Keratinocyte (primary cell): ENCODE measurements around the gene PRSS12. TPM values are rescaled to one million over a fixed set of nuclear protein-coding genes. Genes with fewer than 3 reads are reported as not detected.

ENCODE experiments used
- DNase-seq: peaks from one replicate; pipeline ENCODE4 v3.0.0-alpha.2; 2011; ENCODE audit warnings: low read depth, missing footprints, low spot score
- FAIRE-seq: peaks from 2 replicates; lab custom pipeline; 2011; peaks lifted over from hg19 to GRCh38; lab: Jason Lieb, UNC
- H2AFZ ChIP-seq: 2 replicates; pipeline ENCODE4 v1.6.0; 2012; ENCODE audit warnings: low read length, control low read depth, inconsistent platforms; ENCODE audit not compliant: control insufficient read depth
- H3K27ac ChIP-seq: 2 replicates; pipeline ENCODE4 v1.5.1; 2011; ENCODE audit warnings: low read length; ENCODE audit not compliant: control insufficient read depth, insufficient read depth
- H3K27me3 ChIP-seq: 3 replicates; pipeline ENCODE4 v1.6.0; 2011; ENCODE audit warnings: low read length; ENCODE audit not compliant: control insufficient read depth, insufficient read depth; ENCODE audit errors: extremely low read depth
- H3K36me3 ChIP-seq, 2 experiments: 2 replicates in 1 of 2; 3 replicates in 1 of 2; pipeline ENCODE4 v1.5.1; 2011; ENCODE audit warnings: low read length in 2 of 2, mild to moderate bottlenecking in 1 of 2; ENCODE audit not compliant: control insufficient read depth in 2 of 2, insufficient read depth in 2 of 2; ENCODE audit errors: extremely low read depth in 1 of 2
- H3K4me1 ChIP-seq: 3 replicates; pipeline ENCODE4 v1.5.1; 2011; ENCODE audit warnings: low read length; ENCODE audit not compliant: control insufficient read depth, insufficient read depth; ENCODE audit errors: extremely low read depth
- H3K4me2 ChIP-seq: 3 replicates; pipeline ENCODE4 v1.6.0; 2011; ENCODE audit warnings: low read depth, low read length; ENCODE audit not compliant: control insufficient read depth, insufficient read depth; ENCODE audit errors: extremely low read depth
- H3K4me3 ChIP-seq, 3 experiments: fragments of 200-600 bp in 1 of 3; sonication (generic) in 1 of 3; 2 replicates in 2 of 3; 3 replicates in 1 of 3; pipeline ENCODE4 v1.5.1; 2011 to 2016; ENCODE audit warnings: low read length in 3 of 3, mild to moderate bottlenecking in 3 of 3, control low read depth in 2 of 3, inconsistent platforms in 1 of 3, low read depth in 1 of 3, mixed read lengths in 1 of 3, mixed run types in 1 of 3, moderate library complexity in 1 of 3; ENCODE audit not compliant: control insufficient read depth in 2 of 3, insufficient read depth in 2 of 3; ENCODE audit errors: extremely low read depth in 1 of 3
- H3K79me2 ChIP-seq: 2 replicates; pipeline ENCODE4 v1.6.0; 2012; ENCODE audit warnings: low read length; ENCODE audit not compliant: control insufficient read depth, insufficient read depth
- H3K9ac ChIP-seq: 3 replicates; pipeline ENCODE4 v1.6.0; 2011; ENCODE audit warnings: low read length; ENCODE audit not compliant: control insufficient read depth, insufficient read depth; ENCODE audit errors: extremely low read depth
- H3K9me1 ChIP-seq: 3 replicates; pipeline ENCODE4 v1.6.0; 2011; ENCODE audit warnings: low read length; ENCODE audit not compliant: control insufficient read depth, insufficient read depth; ENCODE audit errors: extremely low read depth
- H3K9me3 ChIP-seq: 2 replicates; pipeline ENCODE4 v1.5.1; 2012; ENCODE audit warnings: low read depth, low read length; ENCODE audit not compliant: control insufficient read depth
- H4K20me1 ChIP-seq: 3 replicates; pipeline ENCODE4 v1.6.0; 2011; ENCODE audit warnings: low read length; ENCODE audit not compliant: control insufficient read depth, insufficient read depth; ENCODE audit errors: extremely low read depth
- EZH2 ChIP-seq: IDR thresholded peaks from one replicate; pipeline ENCODE4 v1.6.1; 2012; ENCODE audit warnings: inconsistent platforms, mild to moderate bottlenecking, low read length, moderate library complexity
- dilution Hi-C: fragments of 300-500 bp; cut with MboI; formaldehyde crosslinking; loops from one replicate; pipeline ENCODE4 v1.7.0; 2020; ENCODE audit warnings: low sequenced_read_pairs; ENCODE audit not compliant: extremely low pct_ligation_motif_present
- polyA plus RNA-seq, 5 experiments: library from polyadenylated mRNA; depleted of rRNA in 3 of 5; stranded (reverse) in 3 of 5; stranded (forward) in 1 of 5; unstranded in 1 of 5; fragments of >200 nt; gene quantifications; 1 replicate in 1 of 5; 2 replicates in 3 of 5; 3 replicates in 1 of 5; pipeline versions ENCODE4 v1.2.1 to v1.2.3, GENCODE V29; 2011 to 2012; ENCODE audit warnings: missing spikeins in 2 of 5, low read depth in 1 of 5, low replicate concordance in 1 of 5
- TF ChIP-seq, protein P1 (sequence below), 3 experiments: IDR thresholded peaks in 1 of 3; conservative IDR thresholded peaks in 1 of 3; optimal IDR thresholded peaks in 1 of 3; 2 replicates in 2 of 3; 3 replicates in 1 of 3; pipeline versions ENCODE3 to v1.5.1; 2011; ENCODE audit warnings: low read length in 3 of 3, mild to moderate bottlenecking in 3 of 3, moderate library complexity in 2 of 3, control low read depth in 1 of 3, inconsistent platforms in 1 of 3; ENCODE audit not compliant: insufficient read depth in 2 of 3; ENCODE audit errors: extremely low read depth in 1 of 3

The PRSS12 gene
- polyA plus RNA-seq, 1 donor (not counting 4 experiments of a cell fraction or from before 2014, with no cell fraction given): 16.6 TPM

DNA sequence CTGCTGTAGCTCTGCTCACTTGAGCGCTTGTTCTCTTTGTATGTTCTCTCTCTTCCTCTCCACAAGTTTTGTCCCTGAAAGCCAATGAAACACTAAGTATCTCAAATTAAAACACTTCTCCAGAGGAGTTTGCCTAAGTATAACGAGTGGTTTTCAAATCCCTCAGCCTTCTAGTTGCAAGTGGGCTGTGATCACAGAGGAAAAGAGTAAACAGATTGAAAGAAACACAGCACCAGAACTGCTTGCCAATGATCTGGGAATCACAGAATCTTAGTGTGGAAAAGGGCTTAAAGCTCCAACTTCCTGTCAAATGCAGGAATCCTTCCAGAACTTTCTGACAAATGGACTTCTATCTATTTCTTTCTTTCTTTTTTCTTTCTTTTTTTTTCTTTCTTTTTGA lies 4.8 kb upstream of the PRSS12 start:
- no peak overlapping the region for H3K4me2 ChIP-seq
- no peaks in the 10 kb centered on the region for H3K9me1 ChIP-seq
- no peak overlapping the region for H3K27ac ChIP-seq
- H3K4me3 ChIP-seq: no peak overlapping the region
- no peak for FAIRE-seq
- H3K9ac ChIP-seq: no peak overlapping the region
- no peaks in the 10 kb centered on the region for H3K79me2 ChIP-seq
- DNase-seq: no peak
- no peaks in the 10 kb centered on the region for H3K36me3 ChIP-seq
- no peaks in the 10 kb centered on the region for H4K20me1 ChIP-seq
- peaks cover 3% of the 10 kb centered on the region for H3K4me1 ChIP-seq
- no peaks in the 10 kb centered on the region for H3K9me3 ChIP-seq
- no peak for TF ChIP-seq EZH2
- TF ChIP-seq, protein P1, sequence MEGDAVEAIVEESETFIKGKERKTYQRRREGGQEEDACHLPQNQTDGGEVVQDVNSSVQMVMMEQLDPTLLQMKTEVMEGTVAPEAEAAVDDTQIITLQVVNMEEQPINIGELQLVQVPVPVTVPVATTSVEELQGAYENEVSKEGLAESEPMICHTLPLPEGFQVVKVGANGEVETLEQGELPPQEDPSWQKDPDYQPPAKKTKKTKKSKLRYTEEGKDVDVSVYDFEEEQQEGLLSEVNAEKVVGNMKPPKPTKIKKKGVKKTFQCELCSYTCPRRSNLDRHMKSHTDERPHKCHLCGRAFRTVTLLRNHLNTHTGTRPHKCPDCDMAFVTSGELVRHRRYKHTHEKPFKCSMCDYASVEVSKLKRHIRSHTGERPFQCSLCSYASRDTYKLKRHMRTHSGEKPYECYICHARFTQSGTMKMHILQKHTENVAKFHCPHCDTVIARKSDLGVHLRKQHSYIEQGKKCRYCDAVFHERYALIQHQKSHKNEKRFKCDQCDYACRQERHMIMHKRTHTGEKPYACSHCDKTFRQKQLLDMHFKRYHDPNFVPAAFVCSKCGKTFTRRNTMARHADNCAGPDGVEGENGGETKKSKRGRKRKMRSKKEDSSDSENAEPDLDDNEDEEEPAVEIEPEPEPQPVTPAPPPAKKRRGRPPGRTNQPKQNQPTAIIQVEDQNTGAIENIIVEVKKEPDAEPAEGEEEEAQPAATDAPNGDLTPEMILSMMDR (optimal IDR thresholded peaks at IDR 0.05 in 1 of 3, IDR thresholded peaks at IDR 0.05 in 1 of 3, conservative IDR thresholded peaks at IDR 0.05 in 1 of 3; ENCODE audit: extremely low read depth in 1 of 3, insufficient read depth in 2 of 3, low read length in 3 of 3): no peak
- dilution Hi-C loops: no loop called here
- no peaks in the 10 kb centered on the region for H3K27me3 ChIP-seq
- H2AFZ ChIP-seq: no peak overlapping the region

DNA sequence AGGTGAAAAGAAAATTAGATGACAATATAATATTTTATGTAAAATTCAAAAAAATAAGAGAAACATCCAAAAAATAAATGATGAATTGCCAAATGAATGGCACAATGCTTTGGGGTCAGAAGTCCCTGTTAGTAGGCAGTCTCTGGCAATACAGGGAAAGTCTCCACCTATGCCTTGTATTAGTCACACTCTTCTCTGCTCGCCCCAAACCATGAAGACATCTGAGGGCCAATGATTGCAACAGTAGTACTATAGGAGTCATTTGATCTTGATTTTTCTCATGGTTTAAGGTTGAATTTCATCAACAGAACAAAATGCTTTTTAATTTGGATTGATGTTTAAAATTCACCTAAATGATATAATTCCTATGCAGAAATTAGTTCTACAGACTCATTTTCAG lies 3.9 kb upstream of the PRSS12 start:
- Histone ChIP-seq H2AFZ (no peak overlapping the region), H3K4me1 (peaks cover 5% of the 10 kb centered on the region), H3K4me3 (no peak overlapping the region), H3K9ac (no peak overlapping the region), H3K27ac (no peak overlapping the region), H3K4me2 (no peak overlapping the region), H3K79me2 (no peaks in the 10 kb centered on the region), H3K27me3 (no peaks in the 10 kb centered on the region), H3K36me3 (no peaks in the 10 kb centered on the region), H3K9me1 (no peaks in the 10 kb centered on the region), H4K20me1 (no peaks in the 10 kb centered on the region), H3K9me3 (no peaks in the 10 kb centered on the region)
- dilution Hi-C loops: no loop called here
- DNase-seq (no peak), FAIRE-seq (no peak)
- TF ChIP-seq, protein P1 (optimal IDR thresholded peaks at IDR 0.05 in 1 of 3, IDR thresholded peaks at IDR 0.05 in 1 of 3, conservative IDR thresholded peaks at IDR 0.05 in 1 of 3; ENCODE audit: extremely low read depth in 1 of 3, insufficient read depth in 2 of 3, low read length in 3 of 3): no peak
- no peak for TF ChIP-seq EZH2
